Measurements from ENCODE around the gene TNK2.

The TNK2 gene

GRCh38 chr3:195815169-195815771, 93.1 kb downstream of the TNK2 start:
- no peak for DNase-seq

DNA sequence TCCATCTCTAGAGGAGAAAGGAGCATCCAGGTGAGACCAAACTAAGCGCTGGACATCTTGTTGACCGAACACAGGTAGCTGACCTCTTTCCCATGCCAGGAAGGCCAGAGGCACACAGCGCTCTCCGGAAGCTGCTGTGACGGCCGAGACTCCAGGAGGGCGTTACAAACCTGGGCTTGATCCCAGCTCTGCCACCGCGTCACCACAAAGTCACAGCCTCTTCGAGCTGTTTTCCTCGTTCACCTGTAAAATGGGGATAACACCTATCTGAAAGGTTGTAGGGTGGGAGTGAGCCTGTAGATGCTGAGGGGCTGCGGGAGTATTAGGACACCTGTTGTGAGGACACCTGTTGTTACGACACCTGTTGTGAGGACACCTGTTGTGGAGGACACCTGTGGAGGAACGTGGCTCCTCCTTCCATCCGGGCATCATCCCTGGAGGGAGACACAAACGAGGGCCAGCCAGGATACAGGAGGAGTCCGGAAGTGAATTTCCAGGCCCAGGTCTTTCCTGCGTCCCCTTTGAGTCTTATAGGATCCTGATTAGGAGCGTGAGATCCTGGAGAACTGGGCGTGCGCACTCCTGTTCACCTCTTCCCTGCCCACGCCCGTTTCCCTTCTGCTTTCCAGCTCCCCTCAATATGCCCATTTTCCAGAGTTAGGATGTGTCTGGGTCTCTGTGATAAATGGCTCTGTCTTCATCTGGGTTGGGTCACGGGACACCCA, 94.3 kb downstream of the TNK2 start:
- no peak for DNase-seq

Data from suppressor macrophage treated with lipopolysaccharide for 1 hour (primary cell).